8988T (cell line): ENCODE results near the gene HDAC7.
"Not testable (repeated sequence)": the region's sequence is repeated elsewhere in the genome, so short reads cannot be mapped to it uniquely, and the experiment has no call there.

Experiments used
- DNase-seq: peaks from one replicate; pipeline ENCODE4 v3.0.0; 2011

HDAC7 gene

DNA sequence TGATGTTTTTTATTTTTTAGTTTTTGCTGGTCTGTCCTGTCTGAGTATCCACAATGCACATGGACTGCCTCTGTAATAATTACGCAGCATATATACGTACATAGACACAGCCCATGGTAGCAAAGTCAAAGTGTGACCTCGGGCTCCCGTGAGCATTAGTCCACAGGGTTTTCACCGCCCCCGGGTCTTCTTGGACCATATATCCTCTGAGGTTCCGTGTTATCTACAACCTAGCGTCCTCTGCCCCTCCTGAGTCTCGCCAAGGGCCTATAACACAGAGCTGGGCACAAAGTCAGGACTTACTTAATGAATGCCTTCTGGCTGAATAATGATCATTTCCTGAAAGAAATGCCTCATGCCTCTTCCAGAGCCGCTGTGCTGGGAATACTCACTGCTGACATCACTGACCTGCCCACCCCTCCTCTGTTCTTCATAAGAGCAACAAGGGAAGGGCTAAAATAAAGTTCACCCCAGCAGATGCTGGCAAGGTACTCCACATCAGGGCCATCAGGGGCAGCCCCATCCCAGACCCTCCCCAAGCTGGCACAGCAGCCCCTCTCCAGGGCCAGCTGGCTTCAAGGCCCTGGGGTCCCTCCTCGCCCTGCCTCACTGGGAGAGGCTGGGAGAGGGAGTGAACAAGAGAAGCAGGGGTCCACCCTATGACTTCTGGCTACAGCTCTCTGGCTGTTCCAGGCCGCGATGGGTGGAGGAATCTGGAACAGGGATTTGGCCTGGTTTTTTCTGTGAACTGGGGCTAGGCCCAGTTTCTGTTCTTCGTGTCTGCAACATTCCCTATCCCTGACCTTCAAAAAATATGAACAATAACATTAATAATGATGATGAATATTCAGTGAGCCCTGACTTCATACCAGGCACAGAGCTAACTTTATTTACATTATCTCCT is 7.9 kb downstream of the HDAC7 start:
- DNase-seq: no peak

GRCh38 chr12:47811072-47811396 is 8.7 kb downstream of the HDAC7 start:
- no peak for DNase-seq

- not testable (repeated sequence) for DNase-seq
These were observed 10.2 kb downstream of the HDAC7 start for GRCh38 chr12:47809518-47809917.

DNA sequence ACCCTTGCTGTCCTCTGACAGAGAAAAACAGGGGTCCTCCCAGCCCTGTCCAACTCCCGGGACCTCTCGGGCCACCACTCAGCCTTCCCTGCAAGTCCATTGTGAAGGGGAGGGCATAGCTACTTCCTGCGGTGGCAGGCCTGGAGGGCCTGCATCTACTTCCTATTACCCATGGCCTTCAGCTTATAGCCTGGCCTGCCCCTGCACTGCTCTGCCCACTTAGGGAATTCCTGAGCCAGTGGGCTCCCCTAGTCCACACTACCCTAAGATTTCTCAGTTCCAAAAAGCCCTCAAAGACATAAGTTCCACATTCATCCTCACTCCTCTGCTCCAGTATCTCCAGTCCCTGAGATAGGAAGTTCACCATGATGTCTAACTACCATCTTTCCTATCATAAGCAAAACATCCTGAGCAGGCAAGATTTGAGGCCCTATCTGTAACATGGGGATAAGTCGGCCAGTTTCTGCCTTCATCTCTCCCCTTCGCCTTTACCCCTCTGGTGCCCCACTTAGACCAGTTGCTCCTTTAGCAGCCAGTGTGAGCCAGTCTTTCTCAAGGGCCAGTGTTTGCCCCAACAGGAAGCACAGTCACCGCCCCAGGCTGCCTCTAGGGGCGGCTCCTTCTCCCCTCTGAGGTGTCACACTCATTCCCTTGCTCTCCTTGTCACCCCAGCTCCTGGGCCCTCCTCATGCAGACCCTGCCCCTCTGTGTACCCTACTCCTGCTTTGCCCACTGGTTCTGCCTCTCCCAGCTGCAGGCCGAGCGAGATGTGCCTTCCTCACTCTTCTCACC is 10.9 kb downstream of the HDAC7 start:
- DNase-seq: peak; percentile 72

- no peak for DNase-seq
These were observed 11.7 kb downstream of the HDAC7 start for GRCh38 chr12:47808050-47808449.

DNA sequence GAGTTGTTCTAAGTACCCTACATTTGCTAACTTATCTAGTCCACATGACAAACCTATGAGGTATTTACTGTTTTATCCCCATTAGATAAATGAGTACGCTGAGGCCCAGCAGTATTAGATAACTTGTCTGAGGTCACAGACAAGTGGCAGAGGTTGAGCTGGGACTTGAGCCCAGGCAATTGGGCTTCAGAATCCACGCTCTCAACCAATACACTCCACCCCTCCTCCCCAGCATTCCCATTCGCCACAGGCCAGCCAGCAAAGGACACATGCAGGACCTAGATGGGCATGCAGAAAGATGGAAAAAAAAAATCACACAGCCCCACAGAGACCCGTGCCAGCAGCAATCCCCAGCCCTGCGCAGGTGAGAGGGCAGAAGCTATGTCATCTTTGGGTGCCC is 12.4 kb downstream of the HDAC7 start:
- DNase-seq: no peak

DNA sequence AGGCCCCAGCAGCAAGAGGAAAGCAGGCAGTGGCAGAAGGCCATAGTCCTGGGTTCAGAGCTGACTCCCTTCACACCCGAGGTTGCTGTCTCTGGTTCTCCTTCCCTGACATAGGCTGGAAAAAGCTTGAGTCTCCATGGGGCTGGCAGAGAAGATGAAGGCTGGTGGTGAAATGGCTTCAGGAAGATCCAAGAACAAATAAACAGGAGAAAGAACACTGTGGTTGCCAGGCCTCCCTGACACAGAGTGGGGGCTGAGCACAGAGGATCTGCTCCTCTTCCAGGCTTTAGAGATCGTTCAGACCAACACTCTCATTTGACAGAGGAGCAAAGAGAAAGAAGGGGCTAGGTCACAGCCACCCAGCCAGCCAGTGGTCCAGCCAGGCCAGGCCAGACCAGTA is 14.3 kb downstream of the HDAC7 start:
- no peak for DNase-seq

DNA sequence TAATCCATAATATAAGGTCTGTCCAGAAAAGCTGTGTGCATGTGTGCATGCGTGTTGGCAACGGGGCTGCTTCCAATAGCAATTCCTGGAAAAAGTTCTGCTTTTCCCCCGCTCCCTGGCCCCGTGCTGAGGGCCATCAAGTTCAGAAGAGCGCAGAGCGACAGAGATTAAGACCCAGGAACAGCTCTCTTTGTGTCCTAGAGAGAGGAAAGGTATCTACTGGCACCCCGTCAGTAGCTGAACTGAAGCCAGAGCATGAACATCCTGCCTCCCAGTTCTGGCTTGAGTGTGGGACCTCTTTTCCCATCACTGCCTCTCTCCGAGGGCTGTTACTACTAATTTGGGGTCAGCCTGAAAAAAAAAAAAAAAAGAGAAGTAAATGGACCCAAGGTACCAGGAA is 15.5 kb downstream of the HDAC7 start:
- DNase-seq: no peak

DNA sequence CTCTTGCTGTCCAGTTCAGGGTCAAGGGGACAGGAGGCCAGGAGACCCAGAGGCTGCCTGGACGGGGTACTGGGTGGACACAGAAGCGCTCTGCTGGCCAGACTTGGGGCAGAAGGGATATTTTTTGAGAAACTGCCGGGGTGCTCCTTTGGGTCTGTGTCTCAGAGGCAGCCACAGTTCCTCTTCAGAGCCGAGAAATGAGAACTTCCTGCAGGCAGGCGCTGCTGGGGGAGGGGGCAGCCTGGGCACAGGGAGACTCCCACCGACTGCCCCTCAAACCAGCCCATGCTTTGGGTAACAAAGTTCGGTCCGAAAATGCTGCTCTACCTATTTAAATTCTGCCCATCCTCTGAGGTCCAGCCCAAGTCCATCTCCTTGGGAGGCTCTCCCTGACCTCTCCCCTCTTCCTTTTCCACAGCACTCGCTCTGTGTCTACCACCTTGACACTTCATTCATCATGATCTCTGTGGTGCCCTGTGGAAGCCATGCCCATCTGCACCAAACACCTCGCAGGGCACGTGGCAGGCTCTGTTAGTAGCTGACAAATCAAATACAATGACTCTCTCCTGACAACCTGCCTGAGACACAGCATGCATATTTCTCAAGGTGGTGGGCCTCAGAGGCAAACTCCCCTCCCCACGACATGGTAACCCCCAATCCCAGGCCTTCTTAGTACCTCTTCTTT is 16.4 kb downstream of the HDAC7 start:
- DNase-seq: no peak

DNA sequence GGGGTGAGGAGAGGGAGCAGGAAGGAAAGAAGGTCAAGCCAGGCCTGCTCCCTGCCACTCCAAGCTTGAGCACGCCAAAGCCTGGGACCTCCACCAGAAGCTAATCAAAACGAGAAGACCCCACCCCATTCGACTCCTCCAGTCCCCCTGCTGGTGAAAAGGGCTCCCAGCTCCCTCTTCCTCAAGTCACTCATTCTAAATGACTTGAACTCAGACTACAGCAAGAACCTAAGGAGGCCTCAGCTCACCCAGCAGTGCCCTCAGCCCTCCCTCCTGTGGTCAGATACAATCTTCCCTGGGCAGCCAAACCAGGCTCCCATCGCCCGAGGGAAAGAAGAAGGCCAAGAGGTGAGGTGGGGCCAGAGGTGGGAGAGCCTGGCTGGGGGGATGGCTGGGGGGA is 17.4 kb downstream of the HDAC7 start:
- no peak for DNase-seq

DNA sequence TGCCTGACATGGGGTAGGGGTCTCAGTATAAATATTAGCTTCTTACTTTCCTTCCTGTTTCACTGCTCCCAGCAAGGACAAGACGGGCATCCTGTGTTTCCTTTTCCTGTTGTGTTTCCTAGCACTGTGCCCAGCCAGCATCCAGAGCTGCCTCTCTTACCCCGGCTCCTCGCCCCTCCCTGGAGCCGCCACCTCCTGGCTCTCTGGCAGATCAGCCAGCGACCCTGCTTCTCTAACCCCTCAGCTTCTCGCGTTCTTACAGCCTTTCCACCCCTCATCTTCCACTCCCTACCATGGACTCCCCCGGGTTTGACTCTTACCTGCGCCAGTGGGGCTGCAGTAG is 17.8 kb downstream of the HDAC7 start:
- DNase-seq: no peak

DNA sequence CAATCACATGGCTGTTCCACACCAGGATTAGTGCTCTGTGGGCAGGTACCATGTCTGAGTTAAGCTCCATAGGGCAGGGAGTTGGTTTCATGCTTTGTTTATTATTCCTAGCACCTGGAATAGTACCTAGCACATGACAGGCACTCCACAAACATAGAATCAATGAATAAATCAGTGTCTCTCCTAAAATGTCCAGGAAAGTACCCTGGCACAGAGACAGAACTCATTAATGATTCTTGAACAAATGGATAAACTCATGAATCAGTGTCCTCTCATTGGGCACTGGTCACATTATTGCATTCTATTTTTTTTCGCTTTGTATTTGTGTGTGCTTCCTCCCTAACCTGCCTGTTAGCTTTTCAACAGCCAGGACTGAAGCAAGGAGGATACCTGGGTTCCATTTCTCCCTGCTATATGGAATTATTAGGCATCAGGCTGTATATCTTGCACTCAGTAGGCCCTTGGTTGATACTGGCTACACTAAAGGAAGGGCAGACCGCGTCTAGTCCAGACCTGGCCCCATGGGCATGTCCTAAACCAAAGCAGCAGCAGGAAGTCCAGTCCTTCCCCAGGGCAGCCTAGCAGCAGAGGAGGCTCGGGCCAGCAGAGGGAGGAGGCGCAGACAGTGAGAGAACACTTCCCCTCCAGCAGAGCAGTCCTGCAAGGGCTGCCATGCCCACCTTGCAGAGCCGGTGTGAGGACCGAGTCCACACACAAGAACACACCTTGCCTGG is 18.4 kb downstream of the HDAC7 start:
- DNase-seq: no peak

- no peak for DNase-seq
These were observed 19.1 kb downstream of the HDAC7 start for GRCh38 chr12:47800582-47800981.

DNA sequence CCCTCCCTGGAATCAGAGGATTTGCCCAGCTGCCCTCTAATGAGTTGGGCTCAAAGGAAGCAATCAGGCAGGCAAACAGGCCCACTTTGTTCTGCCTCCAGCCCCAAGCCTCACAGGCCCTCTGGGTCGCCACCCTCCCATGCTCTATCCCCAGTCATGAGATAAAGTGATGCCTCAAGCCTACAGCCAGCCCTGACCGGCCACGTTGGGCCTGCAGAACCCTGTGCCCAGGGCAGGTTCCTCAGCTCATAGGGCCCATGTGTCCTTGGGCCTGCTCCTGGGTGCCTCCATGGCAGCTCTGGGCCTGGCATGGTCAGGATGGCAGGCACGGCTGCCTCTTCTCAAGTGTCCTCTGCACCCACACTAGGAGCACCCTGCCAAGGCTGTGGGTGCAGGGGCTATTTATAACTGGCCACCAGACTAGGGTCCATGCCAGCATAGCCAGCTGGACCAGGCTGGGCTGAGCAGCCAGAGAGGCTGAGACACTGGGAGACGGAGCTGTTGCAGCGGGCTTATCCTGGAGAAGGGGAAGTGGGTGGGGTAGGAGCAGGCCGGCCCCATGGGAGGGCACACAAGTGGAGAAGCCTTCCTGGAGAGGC is 20.2 kb downstream of the HDAC7 start:
- no peak for DNase-seq

- no peak for DNase-seq
These were observed 21.2 kb downstream of the HDAC7 start for GRCh38 chr12:47798382-47798948.

DNA sequence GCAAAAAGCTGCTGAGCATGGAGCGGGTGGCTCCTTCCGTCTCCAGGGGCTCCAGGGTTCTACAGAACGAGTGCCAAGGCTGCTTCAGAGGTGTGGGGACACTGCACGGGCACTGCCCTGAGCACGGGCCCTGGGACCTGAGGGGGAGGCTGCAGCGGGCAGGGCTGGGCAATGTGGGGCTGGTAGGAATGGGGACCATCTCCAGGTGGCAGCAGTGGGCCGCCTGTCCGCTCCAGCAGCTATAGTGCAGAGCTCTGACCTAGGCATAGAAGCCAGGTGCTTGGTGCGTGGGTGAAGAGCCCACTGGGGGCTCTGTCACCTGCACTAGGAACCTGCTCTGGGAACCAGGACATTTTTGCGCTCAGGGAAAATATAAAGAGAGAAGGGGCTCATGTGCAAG is 22.3 kb downstream of the HDAC7 start:
- peak; percentile 82 for DNase-seq

- DNase-seq: no peak
These were observed 23.8 kb downstream of the HDAC7 start for GRCh38 chr12:47795814-47796411.

- DNase-seq: no peak
These were observed 24.4 kb downstream of the HDAC7 start for GRCh38 chr12:47795121-47795813.

- no peak for DNase-seq
These were observed 25.0 kb downstream of the HDAC7 start for GRCh38 chr12:47794679-47795078.

GRCh38 chr12:47793015-47793681 is 26.6 kb downstream of the HDAC7 start:
- no peak for DNase-seq

DNA sequence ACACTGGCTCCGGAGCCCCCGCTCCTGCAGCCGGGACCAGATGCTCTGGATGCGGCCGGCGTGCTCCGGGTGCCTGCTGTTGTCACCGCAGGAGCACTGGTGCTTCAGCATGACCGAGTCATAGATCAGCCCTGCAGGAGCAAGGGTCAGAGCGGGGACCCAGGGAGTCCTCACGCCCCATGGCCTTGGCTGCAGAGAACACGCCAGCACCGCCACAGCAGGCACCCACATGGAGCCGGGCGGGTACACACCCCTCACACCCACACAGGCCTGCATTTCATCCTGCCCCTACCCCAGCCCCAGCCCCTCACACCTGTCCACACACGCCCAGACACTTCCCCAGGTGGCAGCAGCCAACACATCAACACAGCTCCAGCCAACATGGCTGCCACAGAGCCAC is 27.8 kb downstream of the HDAC7 start:
- no peak for DNase-seq
